CD4-positive, alpha-beta T cell treated with Interleukin-15 for 4 hours (primary cell): ENCODE measurements around the gene ACAP3.
"Not testable (repeated sequence)": the region's sequence is repeated elsewhere in the genome, so short reads cannot be mapped to it uniquely, and the experiment has no call there.

ENCODE experiments used
- DNase-seq: peaks from one replicate; pipeline ENCODE4 v3.0.0-alpha.2; 2020; ENCODE audit warnings: low spot score

The ACAP3 gene

GRCh38 chr1:1262758-1263157, 45.0 kb downstream of the ACAP3 start:
- no peak for DNase-seq

- DNase-seq = no peak
Observed at GRCh38 chr1:1262071-1262470, 45.7 kb downstream of the ACAP3 start.

- DNase-seq = no peak
Observed at GRCh38 chr1:1260843-1261560, 46.7 kb downstream of the ACAP3 start.

GRCh38 chr1:1259951-1260600, 47.7 kb downstream of the ACAP3 start:
- DNase-seq = no peak

GRCh38 chr1:1259540-1259939, 48.2 kb downstream of the ACAP3 start:
- DNase-seq = no peak

- no peak for DNase-seq
Observed at GRCh38 chr1:1259119-1259488, 48.6 kb downstream of the ACAP3 start.

- no peak for DNase-seq
Observed at GRCh38 chr1:1256956-1257871, 50.5 kb downstream of the ACAP3 start.

GRCh38 chr1:1255611-1256010, 52.1 kb downstream of the ACAP3 start:
- DNase-seq = no peak

GRCh38 chr1:1255078-1255477, 52.7 kb downstream of the ACAP3 start:
- DNase-seq = no peak

GRCh38 chr1:1254667-1254998, 53.1 kb downstream of the ACAP3 start:
- no peak for DNase-seq

- no peak for DNase-seq
Observed at GRCh38 chr1:1253972-1254666, 53.6 kb downstream of the ACAP3 start.

GRCh38 chr1:1253314-1253713, 54.4 kb downstream of the ACAP3 start:
- DNase-seq = no peak

GRCh38 chr1:1250786-1251284, 56.9 kb downstream of the ACAP3 start:
- DNase-seq = peak; percentile 65

GRCh38 chr1:1248009-1248913, 59.5 kb downstream of the ACAP3 start:
- DNase-seq = not testable (repeated sequence)

GRCh38 chr1:1247341-1247913, 60.3 kb downstream of the ACAP3 start:
- no peak for DNase-seq

GRCh38 chr1:1246577-1247340, 61.0 kb downstream of the ACAP3 start, which contains the start of gene C1QTNF12:
C1QTNF12 (minus strand) TSS chr1:1246722; CDS start chr1:1246690, 32 bp downstream.
- no peak for DNase-seq

- DNase-seq = no peak
Observed at GRCh38 chr1:1245817-1246576, 61.7 kb downstream of the ACAP3 start.

GRCh38 chr1:1245178-1245816, 62.4 kb downstream of the ACAP3 start:
- no peak for DNase-seq
